G401.6 (cell line): Measurements from ENCODE around the gene YAP1.
"Not testable (repeated sequence)": the region's sequence is repeated elsewhere in the genome, so short reads cannot be mapped to it uniquely, and the experiment has no call there.

Experiments
- FAIRE-seq: peaks from 2 replicates; lab custom pipeline; 2012; peaks lifted over from hg19 to GRCh38; lab: Jason Lieb, UNC

Gene YAP1

DNA sequence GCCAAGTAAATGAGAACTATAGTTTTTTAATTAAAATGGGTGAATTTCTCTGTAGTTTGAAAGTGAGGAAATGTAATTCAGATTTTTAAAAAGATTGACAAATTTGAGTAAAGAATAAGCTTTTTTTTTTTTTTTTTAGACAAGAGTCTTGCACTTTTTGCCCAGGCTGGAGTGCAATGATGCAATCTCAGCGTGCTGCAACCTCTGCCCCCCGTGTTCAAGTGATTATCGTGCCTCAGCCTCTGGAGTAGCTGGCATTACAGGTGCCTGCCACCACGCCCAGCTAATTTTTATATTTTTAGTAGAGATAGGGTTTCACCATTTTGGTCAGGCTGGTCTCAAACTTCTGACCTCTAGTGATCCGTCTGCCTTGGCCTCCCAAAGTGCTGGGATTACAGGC is 90.1 kb downstream of the YAP1 start:
- FAIRE-seq: not testable (repeated sequence)

DNA sequence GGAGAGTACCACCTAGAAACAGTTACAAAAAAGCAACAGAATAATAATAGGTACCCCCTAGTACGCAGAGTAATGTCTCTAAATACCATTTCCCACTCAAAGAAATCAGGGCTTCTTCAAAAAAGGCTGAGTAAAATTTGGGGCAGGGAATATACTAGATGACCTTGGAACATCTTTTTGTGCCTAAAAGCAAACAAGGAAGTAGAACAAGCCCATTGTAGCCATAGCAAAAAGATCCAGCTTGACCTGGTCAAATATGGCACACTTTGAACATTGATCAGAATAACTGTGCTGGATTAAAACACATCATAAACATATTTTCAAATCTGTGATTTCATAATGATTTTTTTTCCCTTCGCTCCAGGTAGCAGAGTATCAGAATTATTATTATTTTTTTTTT is 91.5 kb downstream of the YAP1 start:
- FAIRE-seq: no peak

DNA sequence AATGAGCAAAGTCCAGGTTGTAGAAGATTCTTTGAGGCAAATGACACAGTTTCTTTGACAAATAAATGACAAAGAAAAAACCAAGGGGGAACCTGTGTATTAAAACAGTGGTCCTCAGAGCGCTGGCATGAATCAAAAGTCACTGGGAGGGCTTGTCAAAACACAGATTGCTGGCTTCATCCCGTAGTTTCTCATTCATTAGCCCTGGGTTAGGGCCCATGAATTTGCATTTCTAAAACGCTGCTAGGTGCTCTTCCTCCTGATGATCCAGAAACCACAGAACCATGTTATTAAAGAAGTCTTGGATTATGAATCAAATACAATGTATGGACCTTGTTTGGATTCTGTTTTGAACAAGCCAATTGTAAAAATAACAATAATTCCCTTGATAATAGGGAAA is 92.7 kb downstream of the YAP1 start:
- FAIRE-seq: no peak

DNA sequence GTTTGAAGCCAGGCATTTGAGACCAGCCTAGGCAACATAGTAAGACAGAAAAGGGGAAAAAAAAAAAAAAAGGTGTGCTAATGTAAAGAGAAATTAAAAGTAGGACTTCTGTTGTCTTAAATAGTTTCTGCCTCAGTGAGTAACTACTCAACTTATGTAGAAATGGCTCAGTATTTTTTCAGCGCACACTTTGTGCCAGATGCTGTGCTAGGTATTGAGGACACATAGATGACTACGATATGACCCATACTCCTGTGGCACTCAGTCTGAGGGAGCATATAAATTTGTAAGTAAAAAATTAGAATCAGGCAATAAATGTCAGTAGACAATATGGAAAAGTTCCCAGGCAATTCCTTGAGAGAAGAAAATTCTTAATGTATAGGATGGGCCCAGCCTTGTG is 93.9 kb downstream of the YAP1 start:
- no peak for FAIRE-seq

DNA sequence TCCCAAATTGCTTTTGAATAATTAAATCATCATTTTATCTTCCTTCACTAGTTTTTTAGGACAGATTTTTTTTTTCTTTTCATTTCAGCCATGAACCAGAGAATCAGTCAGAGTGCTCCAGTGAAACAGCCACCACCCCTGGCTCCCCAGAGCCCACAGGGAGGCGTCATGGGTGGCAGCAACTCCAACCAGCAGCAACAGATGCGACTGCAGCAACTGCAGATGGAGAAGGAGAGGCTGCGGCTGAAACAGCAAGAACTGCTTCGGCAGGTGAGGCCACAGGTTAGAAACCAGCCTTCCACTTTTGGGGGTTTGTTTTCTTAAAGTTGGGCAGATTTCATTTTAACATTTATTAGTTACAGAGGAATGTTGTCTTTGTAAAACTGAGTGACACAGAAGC is 95.6 kb downstream of the YAP1 start:
- FAIRE-seq: no peak

DNA sequence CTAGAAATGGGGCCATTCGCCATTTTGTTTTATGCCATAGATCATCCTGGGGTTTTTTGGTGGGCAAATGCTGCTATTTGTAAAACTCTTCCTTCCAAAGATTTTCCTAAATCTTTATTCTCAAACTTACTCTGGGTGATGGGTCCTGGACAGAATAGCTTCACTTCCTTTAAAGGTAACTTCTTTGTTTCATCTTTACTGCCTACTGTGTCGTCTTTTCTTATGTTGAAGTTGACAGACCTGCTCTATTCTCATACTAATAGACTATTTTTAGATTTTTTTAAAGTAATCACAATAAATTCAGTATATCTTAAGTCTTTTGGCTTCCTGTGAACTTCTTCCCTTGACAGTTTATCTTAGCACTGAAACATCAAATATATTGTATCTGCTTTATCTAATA is 98.6 kb downstream of the YAP1 start:
- no peak for FAIRE-seq

DNA sequence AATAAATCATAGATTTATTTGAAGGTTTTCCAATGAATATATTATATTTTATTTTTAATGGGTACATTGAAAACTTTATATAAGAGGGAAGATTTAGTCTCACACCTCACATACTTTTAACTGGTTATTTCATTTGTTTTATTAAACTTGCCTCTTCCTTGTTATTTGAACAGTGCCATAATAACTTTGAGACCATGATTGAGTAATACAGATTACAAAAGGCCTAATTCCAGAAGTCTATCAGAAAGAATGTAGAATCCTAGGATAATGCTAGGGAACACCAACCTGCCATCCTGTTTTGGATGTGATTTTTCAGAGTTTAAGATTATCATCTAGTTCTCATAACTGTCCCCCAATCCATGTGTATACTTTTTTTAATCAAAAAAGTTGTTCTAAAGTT is 104.4 kb downstream of the YAP1 start:
- peak; percentile 73 for FAIRE-seq

DNA sequence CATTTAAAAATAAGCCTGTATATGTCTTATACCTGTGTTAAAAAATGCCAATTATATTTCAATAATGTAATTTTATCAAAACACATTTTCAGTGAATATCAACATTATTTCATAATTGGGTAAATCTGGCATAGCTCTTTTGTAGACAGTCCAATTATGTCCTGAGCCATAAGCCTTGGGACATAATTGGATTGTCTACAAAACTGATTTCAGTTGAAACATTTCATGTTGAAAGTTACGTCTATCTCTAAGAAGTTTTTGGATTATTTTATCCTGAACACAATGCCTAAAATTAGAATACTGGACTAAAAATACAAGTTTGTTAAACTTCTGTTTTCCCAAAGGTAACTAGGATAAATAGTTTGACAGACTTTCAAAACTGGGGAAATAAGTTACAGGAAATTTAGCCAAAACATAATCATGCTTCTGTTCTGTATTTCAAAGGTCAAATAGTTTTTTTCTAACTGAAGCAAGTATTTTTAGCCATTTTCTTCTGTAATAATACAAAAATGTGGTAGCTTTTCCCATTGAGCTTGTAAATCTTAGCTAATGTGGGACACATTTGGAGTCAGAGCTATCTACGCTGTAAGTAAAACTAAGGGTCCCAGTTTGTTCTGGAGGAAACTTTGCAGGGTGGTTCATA is 106.3 kb downstream of the YAP1 start:
- no peak for FAIRE-seq

DNA sequence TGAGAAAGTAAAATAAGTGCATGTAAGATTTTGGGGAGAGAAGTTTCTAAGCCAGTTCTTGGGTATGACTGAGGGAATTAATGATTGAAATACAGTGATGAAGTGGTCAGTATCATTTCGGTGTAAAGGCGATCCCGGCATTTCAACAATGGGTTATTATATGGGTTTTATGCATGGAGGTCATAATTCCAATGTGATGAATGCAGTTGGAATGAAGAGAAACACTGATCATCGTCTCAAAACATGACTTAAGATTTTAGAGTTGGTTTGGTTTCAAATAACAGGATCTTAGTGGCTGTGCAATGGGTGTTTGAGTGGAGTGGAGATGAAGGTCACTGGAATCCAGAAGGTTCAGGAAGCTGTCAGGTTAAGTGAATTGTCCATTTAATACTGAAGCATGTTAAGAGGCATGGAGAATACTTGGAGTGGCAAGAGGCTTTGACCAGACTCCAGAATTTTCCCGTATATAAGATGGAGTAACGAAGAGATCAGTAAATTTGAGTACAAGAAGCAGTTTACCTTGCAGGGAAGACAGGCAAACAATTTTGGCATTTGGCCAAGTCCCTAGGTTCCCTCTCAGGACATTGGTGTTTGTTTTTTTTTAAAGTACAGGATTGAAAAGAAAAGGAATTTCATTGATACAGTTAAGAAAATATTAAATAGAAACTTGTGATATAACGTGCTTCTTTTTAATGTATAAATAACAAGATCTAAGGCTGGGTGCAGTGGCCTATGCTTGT is 110.7 kb downstream of the YAP1 start:
- FAIRE-seq: no peak

DNA sequence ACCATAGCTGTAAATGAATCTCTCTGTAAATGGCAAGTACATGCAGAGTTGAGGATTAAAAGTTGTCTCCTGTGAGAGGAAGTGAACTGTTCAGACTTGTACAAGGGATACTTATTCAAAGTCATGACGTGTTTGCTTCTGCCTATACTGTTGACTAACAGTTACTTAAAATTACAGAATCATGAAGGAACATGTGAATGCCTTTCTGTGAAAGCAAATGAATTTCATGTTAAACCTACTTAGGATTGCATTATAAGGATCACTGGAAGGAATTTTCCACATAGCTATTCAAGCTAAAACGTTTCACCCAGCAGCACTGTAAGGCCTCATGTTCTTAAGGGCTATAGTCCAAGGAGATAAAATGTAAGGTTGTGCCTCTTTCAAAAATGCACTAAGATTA is 113.6 kb downstream of the YAP1 start:
- FAIRE-seq: no peak

DNA sequence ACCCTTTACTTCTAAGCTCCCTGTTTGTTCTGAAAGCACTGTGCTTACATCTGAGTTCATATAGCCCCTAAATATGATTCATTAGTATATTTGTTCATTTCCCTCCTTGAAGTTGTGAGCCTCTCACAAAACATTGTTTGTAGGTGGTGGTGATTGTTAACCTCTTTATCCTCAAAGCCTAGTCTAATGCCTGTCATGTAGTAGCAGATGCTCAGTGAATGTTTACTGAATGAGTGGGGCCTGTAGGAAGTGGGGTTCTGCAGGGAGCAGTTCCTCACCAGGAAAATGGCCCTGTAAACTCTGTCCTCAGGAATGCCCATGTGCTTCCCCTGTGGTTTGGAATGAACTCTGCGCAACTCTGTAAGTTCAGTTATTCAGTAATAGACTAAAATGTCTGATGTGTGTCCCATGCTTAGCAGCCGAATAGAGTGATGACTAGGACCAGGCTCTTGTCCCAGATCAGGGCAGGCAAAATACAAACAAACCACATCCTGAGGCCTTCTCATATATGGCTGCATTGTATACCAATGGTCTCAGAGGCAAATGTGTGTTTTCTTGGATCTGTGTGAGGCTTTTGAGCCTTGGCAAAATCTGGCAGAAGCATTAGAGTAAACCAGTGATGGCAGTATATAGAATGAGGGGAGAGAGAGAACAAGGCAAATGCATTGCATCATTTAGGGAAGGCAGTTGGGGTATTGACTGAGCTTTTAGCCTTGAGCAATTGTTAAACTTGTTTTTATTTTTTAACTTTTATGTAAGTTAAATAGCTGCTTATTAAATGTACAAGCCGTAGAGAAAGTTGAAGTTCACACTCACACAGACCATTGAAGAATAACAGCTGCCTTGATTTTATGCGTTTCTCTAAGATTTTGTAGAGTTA is 115.7 kb downstream of the YAP1 start:
- FAIRE-seq: no peak

DNA sequence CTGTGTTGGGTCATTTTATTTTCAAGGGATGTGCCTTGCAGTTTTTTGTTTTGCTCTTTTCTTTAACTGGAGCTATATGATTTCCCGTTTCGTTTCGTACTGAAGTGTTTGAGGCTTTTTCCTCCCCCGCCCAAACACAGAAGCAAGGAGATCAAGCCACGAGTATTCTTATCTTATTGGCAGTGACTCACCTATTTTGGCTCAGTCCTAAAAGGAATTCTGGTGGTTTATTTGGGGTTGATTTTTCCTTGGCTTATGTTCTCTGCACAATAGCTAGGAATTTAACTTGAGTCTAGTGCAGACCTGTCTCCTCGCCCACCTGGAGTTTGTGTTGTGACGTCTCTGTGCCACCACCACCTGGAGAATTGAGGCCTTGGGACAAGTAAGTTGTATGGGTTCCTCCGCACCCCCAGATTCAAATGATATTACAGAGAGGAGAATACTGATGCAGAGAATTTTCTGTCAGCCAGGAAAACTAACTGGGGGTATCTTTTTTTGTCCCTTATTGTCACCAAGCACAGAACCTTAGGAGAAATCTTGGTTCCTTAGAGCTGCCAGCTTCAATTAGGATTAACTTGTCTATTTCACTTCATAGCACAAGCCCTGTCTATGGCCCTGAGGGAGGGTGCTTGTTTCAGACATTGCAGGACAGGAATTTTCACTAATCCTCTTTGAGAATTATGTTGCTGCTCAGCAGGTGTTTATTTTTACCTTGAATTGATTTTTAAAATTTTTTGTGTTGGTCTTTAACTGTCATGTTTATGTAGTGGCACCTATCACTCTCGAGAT is 116.6 kb downstream of the YAP1 start:
- no peak for FAIRE-seq

DNA sequence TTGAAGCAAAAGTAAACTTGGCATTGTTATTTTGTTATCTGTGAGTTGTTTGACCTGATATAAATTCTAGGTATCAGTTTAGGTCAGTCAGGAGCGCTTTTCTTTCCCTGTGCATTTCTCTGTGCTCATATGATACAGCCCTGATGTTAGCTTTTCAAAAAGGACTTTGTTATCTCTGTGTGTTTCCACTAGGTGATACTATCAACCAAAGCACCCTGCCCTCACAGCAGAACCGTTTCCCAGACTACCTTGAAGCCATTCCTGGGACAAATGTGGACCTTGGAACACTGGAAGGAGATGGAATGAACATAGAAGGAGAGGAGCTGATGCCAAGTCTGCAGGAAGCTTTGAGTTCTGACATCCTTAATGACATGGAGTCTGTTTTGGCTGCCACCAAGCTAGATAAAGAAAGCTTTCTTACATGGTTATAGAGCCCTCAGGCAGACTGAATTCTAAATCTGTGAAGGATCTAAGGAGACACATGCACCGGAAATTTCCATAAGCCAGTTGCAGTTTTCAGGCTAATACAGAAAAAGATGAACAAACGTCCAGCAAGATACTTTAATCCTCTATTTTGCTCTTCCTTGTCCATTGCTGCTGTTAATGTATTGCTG is 119.4 kb downstream of the YAP1 start:
- FAIRE-seq: no peak

DNA sequence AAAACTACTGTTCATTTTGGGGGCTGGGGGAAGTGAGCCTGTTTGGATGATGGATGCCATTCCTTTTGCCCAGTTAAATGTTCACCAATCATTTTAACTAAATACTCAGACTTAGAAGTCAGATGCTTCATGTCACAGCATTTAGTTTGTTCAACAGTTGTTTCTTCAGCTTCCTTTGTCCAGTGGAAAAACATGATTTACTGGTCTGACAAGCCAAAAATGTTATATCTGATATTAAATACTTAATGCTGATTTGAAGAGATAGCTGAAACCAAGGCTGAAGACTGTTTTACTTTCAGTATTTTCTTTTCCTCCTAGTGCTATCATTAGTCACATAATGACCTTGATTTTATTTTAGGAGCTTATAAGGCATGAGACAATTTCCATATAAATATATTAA is 119.9 kb downstream of the YAP1 start:
- FAIRE-seq: no peak

DNA sequence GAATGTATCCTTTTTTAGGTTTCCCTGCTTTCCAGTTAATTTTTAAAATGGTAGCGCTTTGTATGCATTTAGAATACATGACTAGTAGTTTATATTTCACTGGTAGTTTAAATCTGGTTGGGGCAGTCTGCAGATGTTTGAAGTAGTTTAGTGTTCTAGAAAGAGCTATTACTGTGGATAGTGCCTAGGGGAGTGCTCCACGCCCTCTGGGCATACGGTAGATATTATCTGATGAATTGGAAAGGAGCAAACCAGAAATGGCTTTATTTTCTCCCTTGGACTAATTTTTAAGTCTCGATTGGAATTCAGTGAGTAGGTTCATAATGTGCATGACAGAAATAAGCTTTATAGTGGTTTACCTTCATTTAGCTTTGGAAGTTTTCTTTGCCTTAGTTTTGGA is 120.7 kb downstream of the YAP1 start:
- FAIRE-seq: no peak

DNA sequence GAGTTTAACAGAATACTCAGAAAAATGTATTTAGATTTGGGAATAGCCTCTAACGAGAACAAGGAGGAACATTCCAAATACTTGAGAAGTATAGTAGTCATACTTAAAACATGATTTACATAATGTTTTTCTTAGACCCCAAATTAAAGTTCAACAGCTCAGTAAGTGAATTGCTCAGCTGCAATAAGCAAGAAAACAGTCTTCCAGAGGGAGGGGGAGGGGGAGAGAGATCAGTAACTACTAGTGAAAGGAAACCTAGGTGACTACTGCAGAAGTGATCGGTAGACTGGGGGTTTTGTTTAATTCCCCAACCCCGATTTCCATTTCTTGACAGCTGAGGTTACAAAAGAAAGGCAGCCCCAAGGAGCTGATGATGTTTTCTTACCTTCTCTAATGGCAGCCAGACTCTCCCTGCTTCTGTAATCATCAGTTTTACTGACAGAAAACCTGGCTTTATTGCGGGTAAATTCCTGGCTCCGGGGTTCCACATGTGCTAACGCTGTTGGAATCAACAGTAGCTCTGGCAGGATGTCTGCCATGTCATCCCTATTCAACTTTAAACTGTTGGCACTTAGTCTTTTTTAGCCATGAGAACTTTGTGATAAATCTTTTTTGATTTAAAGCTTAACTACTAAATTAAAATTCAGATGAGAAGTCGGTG is 124.7 kb downstream of the YAP1 start:
- no peak for FAIRE-seq

DNA sequence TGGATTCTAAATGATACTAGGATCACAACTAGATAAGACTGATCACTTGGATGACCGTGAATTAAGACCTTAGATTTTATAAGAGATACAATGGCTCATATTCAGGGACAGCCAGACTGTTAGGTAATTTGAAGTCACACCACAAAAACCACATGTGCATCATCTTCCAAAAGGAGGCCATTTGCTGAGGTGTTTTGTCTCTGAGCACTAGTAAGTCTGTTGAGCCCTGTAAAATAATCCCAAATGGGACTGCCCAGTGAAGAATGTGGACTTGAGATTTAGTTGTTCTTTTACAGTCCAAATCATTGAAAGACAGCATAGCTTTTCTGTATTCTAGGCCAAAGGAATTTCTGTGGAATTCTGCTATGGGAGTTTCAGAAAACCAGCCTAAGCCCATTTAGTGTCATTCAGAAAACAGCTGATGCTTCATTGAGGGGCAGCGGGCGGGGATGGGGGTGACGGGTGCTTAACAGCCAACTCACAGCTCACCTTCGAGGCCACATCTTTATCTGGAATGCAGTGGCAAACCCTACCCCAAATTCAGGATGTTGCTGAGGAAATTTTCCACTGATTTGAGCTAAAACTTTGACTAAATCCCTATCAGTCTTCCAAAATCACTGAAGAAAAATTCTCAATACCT is 127.0 kb downstream of the YAP1 start:
- FAIRE-seq: no peak

DNA sequence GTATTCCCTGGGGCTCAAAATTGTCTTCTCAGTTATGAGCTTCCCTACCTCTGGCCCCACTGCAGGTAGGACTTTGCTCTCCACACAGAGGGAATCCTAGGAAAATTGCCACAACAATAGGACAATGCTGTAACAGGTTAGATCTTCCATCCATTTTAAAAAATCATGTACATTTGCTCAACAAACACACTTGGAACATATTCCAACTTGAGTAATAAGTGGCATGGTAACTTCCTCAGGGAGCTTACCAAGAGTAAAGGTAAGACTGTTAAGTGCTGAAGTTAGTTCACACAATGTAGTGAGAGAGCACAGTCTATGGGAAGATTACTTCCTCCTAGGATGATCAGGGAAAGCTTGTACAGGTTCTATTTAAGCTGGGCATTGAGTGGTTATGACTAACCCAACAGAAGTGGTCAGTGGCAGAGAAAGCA is 128.2 kb downstream of the YAP1 start:
- FAIRE-seq: no peak

DNA sequence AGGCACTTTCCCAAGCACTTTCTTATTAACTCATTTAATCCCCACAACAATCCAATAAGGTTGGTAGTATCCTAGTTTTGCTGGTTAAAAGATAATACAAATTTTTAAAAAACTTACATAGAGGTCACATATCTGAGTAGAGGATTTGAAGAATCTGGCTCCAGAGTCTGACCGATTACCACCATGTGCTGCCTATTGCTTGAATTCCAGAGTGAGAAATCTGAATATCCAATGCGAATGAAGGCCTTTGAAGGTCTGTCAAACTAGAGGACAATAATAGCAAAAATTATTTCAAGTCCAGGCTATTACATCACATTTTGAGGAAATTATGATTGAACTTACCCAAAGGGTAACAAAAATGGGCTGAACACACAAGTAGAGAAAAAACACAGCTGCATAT is 129.2 kb downstream of the YAP1 start:
- FAIRE-seq: no peak

DNA sequence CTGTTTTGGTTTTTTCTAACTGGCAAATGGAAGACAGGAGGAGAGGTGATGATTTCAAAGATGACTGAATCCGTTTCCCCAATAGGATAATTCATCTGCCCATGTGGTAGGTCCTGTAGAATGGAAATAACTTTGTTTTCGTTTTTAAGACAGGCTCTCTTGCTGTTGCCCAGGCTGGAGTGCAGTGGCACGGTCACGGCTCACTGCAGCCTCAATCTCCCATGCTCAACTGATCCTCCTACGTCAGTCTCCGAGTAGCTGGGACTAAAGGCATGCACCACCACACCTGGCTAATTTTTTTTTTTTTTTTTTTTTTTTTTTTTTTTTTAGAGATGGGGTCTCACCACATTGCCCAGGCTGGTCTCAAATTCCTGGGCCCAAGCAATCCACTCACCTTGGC is 129.7 kb downstream of the YAP1 start:
- no peak for FAIRE-seq

DNA sequence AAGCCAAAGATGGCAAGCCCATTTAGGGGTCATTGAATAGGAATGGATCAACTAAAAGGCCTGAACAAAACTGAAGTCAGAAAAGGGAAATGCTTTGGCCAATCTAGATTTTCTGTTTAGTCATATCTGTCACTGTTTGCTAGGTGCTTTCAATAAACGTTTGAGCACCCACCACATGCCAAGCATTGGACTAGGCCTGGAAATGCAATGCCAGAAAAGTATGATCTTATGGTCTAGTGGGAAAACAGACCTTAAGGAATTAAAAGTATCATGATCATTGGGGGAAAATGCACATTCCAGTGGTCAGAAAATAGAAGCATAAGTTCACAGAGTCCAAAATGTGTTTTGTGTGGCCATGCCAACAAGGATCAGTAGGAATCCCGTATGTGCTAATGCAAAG is 130.3 kb downstream of the YAP1 start:
- no peak for FAIRE-seq
